Measurements from ENCODE around the gene CHN1.

CHN1 gene

GRCh38 chr2:174763780-174764179, 241.4 kb downstream of the CHN1 start:
- Mint-ChIP-seq H3K9me3 (no peaks in the 10 kb centered on the region), H3K4me3 (no peak overlapping the region), H3K36me3 (no peaks in the 10 kb centered on the region), H3K27me3 (peaks cover 37% of the 10 kb centered on the region), H3K27ac (no peak overlapping the region), H3K4me1 (peaks cover 18% of the 10 kb centered on the region)
- CTCF ChIA-PET = interaction anchor here (0.7 to 3.9 kb wide), 5 partner anchors 8 to 65 kb away, joined by 3 to 25 read pairs (median 3); no protein-coding TSS in a partner anchor
- DNase-seq = no peak

- CTCF ChIA-PET = interaction anchor here (0.7 to 3.9 kb wide), 7 partner anchors 10 to 222 kb away, joined by 3 to 25 read pairs (median 6); no protein-coding TSS in a partner anchor
- no peak for DNase-seq
- Mint-ChIP-seq H3K4me3 (no peak overlapping the region), H3K36me3 (no peaks in the 10 kb centered on the region), H3K27me3 (peaks cover 33% of the 10 kb centered on the region), H3K9me3 (no peaks in the 10 kb centered on the region), H3K27ac (no peak overlapping the region), H3K4me1 (peaks cover 18% of the 10 kb centered on the region)
Observed at GRCh38 chr2:174762464-174762863, 242.7 kb downstream of the CHN1 start.

- peaks cover 35% of the 10 kb centered on the region for H3K27me3 Mint-ChIP-seq
- no peaks in the 10 kb centered on the region for H3K36me3 Mint-ChIP-seq
- H3K9me3 Mint-ChIP-seq = no peaks in the 10 kb centered on the region
- no peak for DNase-seq
- no peak overlapping the region for H3K4me3 Mint-ChIP-seq
- peaks cover 18% of the 10 kb centered on the region for H3K4me1 Mint-ChIP-seq
- H3K27ac Mint-ChIP-seq = no peak overlapping the region
- CTCF ChIA-PET = interaction anchor here (1.6 to 3.9 kb wide), 3 partner anchors 10 to 222 kb away, joined by 6 to 25 read pairs (median 8); no protein-coding TSS in a partner anchor
Observed at GRCh38 chr2:174761837-174762236, 243.3 kb downstream of the CHN1 start.

GRCh38 chr2:174760845-174761473, 244.2 kb downstream of the CHN1 start:
- H3K27ac Mint-ChIP-seq = no peak overlapping the region
- H3K36me3 Mint-ChIP-seq = no peaks in the 10 kb centered on the region
- CTCF ChIA-PET = interaction anchor here (0.5 to 3.9 kb wide), 2 partner anchors 11 to 433 kb away, joined by 3 to 25 read pairs; no protein-coding TSS in a partner anchor
- DNase-seq = no peak
- H3K4me1 Mint-ChIP-seq = peaks cover 18% of the 10 kb centered on the region
- H3K27me3 Mint-ChIP-seq = peaks cover 40% of the 10 kb centered on the region
- H3K9me3 Mint-ChIP-seq = no peaks in the 10 kb centered on the region
- H3K4me3 Mint-ChIP-seq = no peak overlapping the region

GRCh38 chr2:174759381-174760065, 245.7 kb downstream of the CHN1 start:
- no peak for DNase-seq
- Mint-ChIP-seq H3K27me3 (peaks cover 33% of the 10 kb centered on the region), H3K4me3 (no peak overlapping the region), H3K27ac (no peak overlapping the region), H3K36me3 (no peaks in the 10 kb centered on the region), H3K9me3 (no peaks in the 10 kb centered on the region), H3K4me1 (peaks cover 18% of the 10 kb centered on the region)
- CTCF ChIA-PET = interaction anchor here (0.7 to 1.5 kb wide), 2 partner anchors 10 to 230 kb away, joined by 3 to 4 read pairs; no protein-coding TSS in a partner anchor

GRCh38 chr2:174756743-174757142, 248.4 kb downstream of the CHN1 start:
- DNase-seq = no peak
- no peaks in the 10 kb centered on the region for H3K36me3 Mint-ChIP-seq
- H3K9me3 Mint-ChIP-seq = no peaks in the 10 kb centered on the region
- peaks cover 22% of the 10 kb centered on the region for H3K4me1 Mint-ChIP-seq
- CTCF ChIA-PET = no interaction called here
- H3K27ac Mint-ChIP-seq = no peak overlapping the region
- H3K4me3 Mint-ChIP-seq = no peak overlapping the region
- peaks cover 33% of the 10 kb centered on the region for H3K27me3 Mint-ChIP-seq

GRCh38 chr2:174753038-174753633, 252.0 kb downstream of the CHN1 start:
- CTCF ChIA-PET = interaction anchor here (0.9 to 1.9 kb wide), 2 partner anchors 23 to 233 kb away, joined by 3 to 5 read pairs; no protein-coding TSS in a partner anchor
- H3K27ac Mint-ChIP-seq = peak overlapping the region; percentile 38

GRCh38 chr2:174752403-174753037, 252.7 kb downstream of the CHN1 start:
- H3K9me3 Mint-ChIP-seq = no peaks in the 10 kb centered on the region
- no peak overlapping the region for H3K4me3 Mint-ChIP-seq
- peak; percentile 33 for DNase-seq
- peaks cover 39% of the 10 kb centered on the region for H3K4me1 Mint-ChIP-seq
- peaks cover 51% of the 10 kb centered on the region for H3K27me3 Mint-ChIP-seq
- CTCF ChIA-PET = interaction anchor here (1.3 to 1.9 kb wide), 2 partner anchors 10 to 23 kb away, joined by 3 to 5 read pairs; no protein-coding TSS in a partner anchor
- H3K27ac Mint-ChIP-seq = peak overlapping the region; percentile 38
- no peaks in the 10 kb centered on the region for H3K36me3 Mint-ChIP-seq

More at GRCh38 chr2:174753038-174753633, 252.0 kb downstream of the CHN1 start:
- Mint-ChIP-seq H3K27me3 (peaks cover 46% of the 10 kb centered on the region), H3K9me3 (no peaks in the 10 kb centered on the region), H3K36me3 (no peaks in the 10 kb centered on the region), H3K4me1 (peaks cover 39% of the 10 kb centered on the region), H3K4me3 (no peak overlapping the region)
- no peak for DNase-seq

GRCh38 chr2:174750923-174751441, 254.2 kb downstream of the CHN1 start:
- H3K4me3 Mint-ChIP-seq = no peak overlapping the region
- no peaks in the 10 kb centered on the region for H3K36me3 Mint-ChIP-seq
- CTCF ChIA-PET = interaction anchor here (1.1 to 6.4 kb wide), 5 partner anchors 21 to 240 kb away, joined by 3 to 72 read pairs (median 38); no protein-coding TSS in a partner anchor
- peaks cover 38% of the 10 kb centered on the region for H3K27me3 Mint-ChIP-seq
- peak overlapping the region; percentile 74 for H3K27ac Mint-ChIP-seq
- no peaks in the 10 kb centered on the region for H3K9me3 Mint-ChIP-seq
- H3K4me1 Mint-ChIP-seq = peaks cover 39% of the 10 kb centered on the region
- peak; percentile 48 for DNase-seq

GRCh38 chr2:174749793-174750192, 255.4 kb downstream of the CHN1 start:
- no peak overlapping the region for H3K4me3 Mint-ChIP-seq
- no peak for DNase-seq

GRCh38 chr2:174748948-174749347, 256.2 kb downstream of the CHN1 start:
- Mint-ChIP-seq H3K27me3 (peaks cover 41% of the 10 kb centered on the region), H3K9me3 (no peaks in the 10 kb centered on the region), H3K27ac (no peak overlapping the region), H3K36me3 (no peaks in the 10 kb centered on the region), H3K4me3 (no peak overlapping the region), H3K4me1 (peaks cover 39% of the 10 kb centered on the region)
- DNase-seq = peak; percentile 83
- CTCF ChIA-PET = interaction anchor here (0.6 to 6.4 kb wide), 41 partner anchors 10 to 361 kb away, joined by 3 to 72 read pairs (median 4); partner anchors contain the start of genes CHN1 and SCRN3

More at GRCh38 chr2:174749793-174750192, 255.4 kb downstream of the CHN1 start:
- Mint-ChIP-seq H3K27me3 (peaks cover 41% of the 10 kb centered on the region), H3K36me3 (no peaks in the 10 kb centered on the region), H3K27ac (no peak overlapping the region), H3K4me1 (peaks cover 39% of the 10 kb centered on the region), H3K9me3 (no peaks in the 10 kb centered on the region)
- CTCF ChIA-PET = interaction anchor here (0.7 to 6.4 kb wide), 23 partner anchors 11 to 362 kb away, joined by 3 to 72 read pairs (median 4); partner anchors contain the start of gene SCRN3

Measured in activated naive CD4-positive, alpha-beta T cell treated with anti-CD3 and anti-CD28 coated beads, Interleukin-2, amount 10 ng/mL, durations not matched to agents 7 days and 5 days (primary cell).